Measurements from ENCODE around the gene IFI35. TPM values are rescaled to one million over a fixed set of nuclear protein-coding genes. Genes with fewer than 3 reads are reported as not detected.

Gene IFI35
- total and polyA plus RNA-seq, 9 of the 15 experiments (the other 6 are each of a cell fraction or from before 2014, with no cell fraction given) = 4.4 to 13.1 (median 10.2) TPM

DNA sequence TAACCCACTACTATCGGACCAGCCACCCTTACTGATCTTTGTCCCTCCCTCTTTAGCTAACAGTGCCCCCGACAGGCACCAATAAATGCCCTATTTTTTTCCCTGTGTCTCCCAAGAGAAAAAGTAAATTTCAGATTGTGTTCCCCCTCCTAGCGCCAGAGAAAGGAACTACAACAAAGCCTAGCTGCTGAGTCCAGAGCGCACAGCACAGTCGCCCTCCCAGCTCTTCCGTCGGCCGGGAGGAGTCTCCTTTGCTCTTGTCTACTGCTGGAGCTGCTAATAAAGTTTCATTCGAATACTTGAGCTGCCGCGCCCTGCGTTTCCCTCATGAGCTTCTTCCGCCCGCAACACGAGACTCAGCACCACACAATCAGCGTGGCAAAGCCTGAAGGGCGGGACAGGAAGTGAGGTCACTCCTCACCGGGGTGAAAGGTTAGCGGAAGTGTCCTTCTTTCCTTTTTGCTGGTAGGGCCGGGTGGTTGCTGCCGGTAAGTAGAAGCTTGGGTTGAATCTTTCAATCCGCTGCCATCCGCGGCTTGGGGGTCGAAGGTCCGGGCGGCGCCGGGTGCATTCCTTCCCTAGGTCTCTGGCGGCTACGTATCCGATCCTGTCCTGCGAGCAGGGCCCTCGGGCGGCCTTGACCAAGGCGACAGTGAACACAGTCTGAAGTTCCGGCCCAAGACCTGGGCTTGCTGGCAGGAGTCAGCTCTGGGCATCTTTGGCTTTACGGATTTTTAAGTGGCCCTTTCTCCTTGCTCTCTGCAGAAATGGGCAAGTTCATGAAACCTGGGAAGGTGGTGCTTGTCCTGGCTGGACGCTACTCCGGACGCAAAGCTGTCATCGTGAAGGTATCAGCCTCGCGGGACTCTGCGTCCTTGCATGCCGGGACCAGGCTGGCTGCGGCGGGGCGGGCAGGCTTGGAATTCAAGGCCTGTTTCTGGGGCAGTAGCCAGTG, 8.3 kb upstream of the IFI35 start, which contains the start of gene RPL27 (continued):
- peak; percentile 81 for TF ChIP-seq EP300 (IDR thresholded peaks at IDR 0.05; ENCODE audit: low read length)
- TF ChIP-seq, protein P1, sequence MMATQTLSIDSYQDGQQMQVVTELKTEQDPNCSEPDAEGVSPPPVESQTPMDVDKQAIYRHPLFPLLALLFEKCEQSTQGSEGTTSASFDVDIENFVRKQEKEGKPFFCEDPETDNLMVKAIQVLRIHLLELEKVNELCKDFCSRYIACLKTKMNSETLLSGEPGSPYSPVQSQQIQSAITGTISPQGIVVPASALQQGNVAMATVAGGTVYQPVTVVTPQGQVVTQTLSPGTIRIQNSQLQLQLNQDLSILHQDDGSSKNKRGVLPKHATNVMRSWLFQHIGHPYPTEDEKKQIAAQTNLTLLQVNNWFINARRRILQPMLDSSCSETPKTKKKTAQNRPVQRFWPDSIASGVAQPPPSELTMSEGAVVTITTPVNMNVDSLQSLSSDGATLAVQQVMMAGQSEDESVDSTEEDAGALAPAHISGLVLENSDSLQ (IDR thresholded peaks at IDR 0.05) = peak; percentile 63
- 0 out of 2 replicates have a peak, but pooled peaks have one; percentile 14 for TF ChIP-seq HMBOX1 (IDR thresholded peaks at IDR 0.05)
- no peak; the same call in 1 of the 2 replicates for TF ChIP-seq HLTF (IDR thresholded peaks at IDR 0.05)
- TF ChIP-seq ZBTB17 (CRISPR knock-in tag; IDR thresholded peaks at IDR 0.05) = peak; percentile 13; the same call in 1 of the 2 replicates
- TF ChIP-seq, protein P2, sequence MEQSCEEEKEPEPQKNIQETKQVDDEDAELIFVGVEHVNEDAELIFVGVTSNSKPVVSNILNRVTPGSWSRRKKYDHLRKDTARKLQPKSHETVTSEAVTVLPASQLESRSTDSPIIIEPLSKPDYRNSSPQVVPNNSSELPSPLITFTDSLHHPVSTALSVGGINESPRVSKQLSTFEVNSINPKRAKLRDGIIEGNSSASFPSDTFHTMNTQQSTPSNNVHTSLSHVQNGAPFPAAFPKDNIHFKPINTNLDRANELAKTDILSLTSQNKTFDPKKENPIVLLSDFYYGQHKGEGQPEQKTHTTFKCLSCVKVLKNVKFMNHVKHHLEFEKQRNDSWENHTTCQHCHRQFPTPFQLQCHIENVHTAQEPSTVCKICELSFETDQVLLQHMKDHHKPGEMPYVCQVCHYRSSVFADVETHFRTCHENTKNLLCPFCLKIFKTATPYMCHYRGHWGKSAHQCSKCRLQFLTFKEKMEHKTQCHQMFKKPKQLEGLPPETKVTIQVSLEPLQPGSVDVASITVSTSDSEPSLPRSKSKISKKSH (CRISPR knock-in tag; IDR thresholded peaks at IDR 0.05) = no peak
- TF ChIP-seq ZZZ3 (IDR thresholded peaks at IDR 0.05) = peak; percentile 100
- no peak for TF ChIP-seq NR4A1 (CRISPR knock-in tag; IDR thresholded peaks at IDR 0.05)
- TF ChIP-seq NR4A1 (tag; IDR thresholded peaks at IDR 0.05) = peak; percentile 27; the same call in 1 of the 2 replicates
- TF ChIP-seq CBX5 (IDR thresholded peaks at IDR 0.05; ENCODE audit: borderline replicate concordance, low read depth) = no peak
- TF ChIP-seq ELK3 (CRISPR knock-in tag; IDR thresholded peaks at IDR 0.05) = no peak
- TF ChIP-seq HMGN3 (IDR thresholded peaks at IDR 0.05; ENCODE audit: borderline replicate concordance, extremely low read depth, insufficient read length, low read depth, low read length) = peak; percentile 55
- TF ChIP-seq SOX6 (IDR thresholded peaks at IDR 0.05) = peak; percentile 89
- TF ChIP-seq, protein P3, sequence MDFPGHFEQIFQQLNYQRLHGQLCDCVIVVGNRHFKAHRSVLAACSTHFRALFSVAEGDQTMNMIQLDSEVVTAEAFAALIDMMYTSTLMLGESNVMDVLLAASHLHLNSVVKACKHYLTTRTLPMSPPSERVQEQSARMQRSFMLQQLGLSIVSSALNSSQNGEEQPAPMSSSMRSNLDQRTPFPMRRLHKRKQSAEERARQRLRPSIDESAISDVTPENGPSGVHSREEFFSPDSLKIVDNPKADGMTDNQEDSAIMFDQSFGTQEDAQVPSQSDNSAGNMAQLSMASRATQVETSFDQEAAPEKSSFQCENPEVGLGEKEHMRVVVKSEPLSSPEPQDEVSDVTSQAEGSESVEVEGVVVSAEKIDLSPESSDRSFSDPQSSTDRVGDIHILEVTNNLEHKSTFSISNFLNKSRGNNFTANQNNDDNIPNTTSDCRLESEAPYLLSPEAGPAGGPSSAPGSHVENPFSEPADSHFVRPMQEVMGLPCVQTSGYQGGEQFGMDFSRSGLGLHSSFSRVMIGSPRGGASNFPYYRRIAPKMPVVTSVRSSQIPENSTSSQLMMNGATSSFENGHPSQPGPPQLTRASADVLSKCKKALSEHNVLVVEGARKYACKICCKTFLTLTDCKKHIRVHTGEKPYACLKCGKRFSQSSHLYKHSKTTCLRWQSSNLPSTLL (IDR thresholded peaks at IDR 0.05) = no peak
- TF ChIP-seq SIN3B (IDR thresholded peaks at IDR 0.05; ENCODE audit: low read depth) = peak; percentile 41; the same call in 1 of the 2 replicates
- 0 out of 2 replicates have a peak, but pooled peaks have one; percentile 11 for TF ChIP-seq STAG1 (CRISPR knock-in tag; IDR thresholded peaks at IDR 0.05; ENCODE audit: borderline replicate concordance)
